GM10266 (cell line): ENCODE results near the gene CADM4.
"Not testable (repeated sequence)": the region's sequence is repeated elsewhere in the genome, so short reads cannot be mapped to it uniquely, and the experiment has no call there.

Experiments
- DNase-seq: peaks from one replicate; pipeline ENCODE4 v3.0.0; 2012; ENCODE audit errors: extremely low spot score
- TF ChIP-seq, protein P1 (sequence below): IDR thresholded peaks from 2 replicates; pipeline ENCODE4 v1.5.1; 2012; ENCODE audit warnings: mild to moderate bottlenecking, low read depth; ENCODE audit not compliant: control insufficient read depth, insufficient read depth; ENCODE audit errors: missing control alignments

CADM4 gene

DNA sequence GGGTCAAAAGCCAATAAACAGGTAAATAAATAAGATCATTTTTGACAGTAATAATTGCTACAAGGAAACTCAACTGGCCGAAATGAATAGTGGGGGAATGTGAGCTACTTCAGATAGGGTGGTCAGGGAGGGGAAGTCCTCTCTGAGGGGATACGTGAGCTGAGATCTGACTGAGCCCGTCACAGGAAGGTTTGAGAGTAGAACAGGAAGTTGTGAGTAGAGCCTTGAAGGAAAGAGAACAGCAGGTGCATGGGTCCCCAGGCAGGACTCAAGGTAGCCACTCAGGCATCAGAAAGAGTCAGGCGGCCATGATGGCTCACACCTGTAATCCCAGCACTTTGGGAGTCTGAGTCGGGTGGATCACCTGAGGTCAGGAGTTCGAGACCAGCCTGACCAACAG lies 50.0 kb downstream of the CADM4 start:
- DNase-seq = no peak
- TF ChIP-seq, protein P1, sequence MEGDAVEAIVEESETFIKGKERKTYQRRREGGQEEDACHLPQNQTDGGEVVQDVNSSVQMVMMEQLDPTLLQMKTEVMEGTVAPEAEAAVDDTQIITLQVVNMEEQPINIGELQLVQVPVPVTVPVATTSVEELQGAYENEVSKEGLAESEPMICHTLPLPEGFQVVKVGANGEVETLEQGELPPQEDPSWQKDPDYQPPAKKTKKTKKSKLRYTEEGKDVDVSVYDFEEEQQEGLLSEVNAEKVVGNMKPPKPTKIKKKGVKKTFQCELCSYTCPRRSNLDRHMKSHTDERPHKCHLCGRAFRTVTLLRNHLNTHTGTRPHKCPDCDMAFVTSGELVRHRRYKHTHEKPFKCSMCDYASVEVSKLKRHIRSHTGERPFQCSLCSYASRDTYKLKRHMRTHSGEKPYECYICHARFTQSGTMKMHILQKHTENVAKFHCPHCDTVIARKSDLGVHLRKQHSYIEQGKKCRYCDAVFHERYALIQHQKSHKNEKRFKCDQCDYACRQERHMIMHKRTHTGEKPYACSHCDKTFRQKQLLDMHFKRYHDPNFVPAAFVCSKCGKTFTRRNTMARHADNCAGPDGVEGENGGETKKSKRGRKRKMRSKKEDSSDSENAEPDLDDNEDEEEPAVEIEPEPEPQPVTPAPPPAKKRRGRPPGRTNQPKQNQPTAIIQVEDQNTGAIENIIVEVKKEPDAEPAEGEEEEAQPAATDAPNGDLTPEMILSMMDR = no peak

DNA sequence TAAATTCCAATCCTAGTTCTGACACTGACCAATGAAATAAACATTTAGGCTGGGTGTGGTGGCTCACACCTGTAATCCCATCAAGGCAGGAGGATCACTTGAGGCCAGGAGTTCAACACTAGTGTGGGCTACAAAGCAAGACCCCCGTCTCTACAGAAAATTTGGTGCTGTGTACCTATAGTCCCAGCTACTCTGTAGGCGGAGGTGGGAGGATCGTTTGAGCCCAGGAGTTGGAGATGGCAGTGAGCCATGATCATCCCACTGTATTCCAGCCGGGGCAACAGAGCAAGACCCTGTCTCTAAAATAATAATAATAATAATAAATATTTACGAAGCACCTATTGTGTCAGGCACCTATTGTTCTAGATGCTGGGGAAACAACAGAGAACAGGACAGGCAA lies 50.4 kb downstream of the CADM4 start:
- DNase-seq = no peak
- TF ChIP-seq, protein P1 = no peak

DNA sequence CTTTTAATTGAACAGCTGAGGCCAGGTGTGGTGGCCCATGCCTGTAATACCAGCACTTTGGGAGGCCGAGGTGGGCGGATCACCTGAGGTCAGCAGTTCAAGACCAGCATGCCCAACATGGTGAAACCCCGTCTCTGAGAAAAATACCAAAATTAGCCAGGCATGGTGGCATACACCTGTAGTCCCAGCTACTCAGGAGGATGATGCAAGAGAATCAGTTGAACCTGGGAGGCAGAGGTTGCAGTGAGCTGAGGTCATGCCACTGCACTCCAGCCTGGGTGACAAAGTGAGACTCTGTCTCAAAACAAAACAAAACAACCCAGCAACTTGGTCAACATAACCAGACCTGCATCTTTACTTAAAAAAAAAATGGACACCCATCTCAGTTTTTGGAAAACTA lies 52.6 kb downstream of the CADM4 start:
- DNase-seq = not testable (repeated sequence)

DNA sequence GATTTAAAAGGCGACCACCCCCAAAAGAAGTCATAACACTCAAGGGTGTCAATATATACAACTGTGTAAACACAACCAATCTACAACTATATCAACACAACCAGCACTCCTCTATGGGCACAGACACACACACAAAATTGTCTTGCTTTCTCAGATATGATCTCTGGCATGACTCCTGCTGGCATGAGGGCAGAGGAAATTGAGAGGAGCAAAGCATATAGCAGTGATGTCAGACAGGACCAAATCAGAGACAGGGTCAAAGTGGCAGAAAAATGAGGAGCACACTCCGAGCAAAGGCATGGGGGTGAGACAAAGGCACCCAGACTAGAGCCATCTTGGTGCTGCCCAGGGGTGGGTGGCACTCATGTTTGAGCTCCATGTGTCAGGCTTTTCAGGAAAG lies 53.3 kb downstream of the CADM4 start:
- TF ChIP-seq, protein P1 = no peak

DNA sequence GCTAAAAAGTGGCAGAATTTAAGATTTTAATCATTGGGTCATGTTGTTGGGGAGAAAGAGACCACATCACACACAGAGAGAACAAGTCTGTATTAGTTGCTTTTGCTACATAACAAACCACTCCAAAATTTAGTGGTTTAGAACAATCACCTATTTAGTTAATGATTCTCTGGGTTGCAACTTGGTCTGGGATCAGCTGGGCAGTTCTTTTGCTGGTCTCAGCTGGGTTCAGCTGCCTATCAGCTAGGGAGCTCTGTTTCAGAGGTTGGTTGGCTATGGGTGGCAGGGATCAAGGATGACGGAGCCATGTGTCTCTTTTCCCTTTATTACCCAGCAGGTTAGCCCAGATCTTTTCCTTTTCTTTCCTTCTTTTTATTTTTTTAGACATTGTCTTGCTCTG lies 55.2 kb downstream of the CADM4 start:
- TF ChIP-seq, protein P1 = no peak
- no peak for DNase-seq

More for the DNA sequence above, 53.3 kb downstream of the CADM4 start:
- no peak for DNase-seq

- no peak for DNase-seq
- TF ChIP-seq, protein P1 = no peak
Measured at GRCh38 chr19:43582495-43582894, 57.2 kb downstream of the CADM4 start.

GRCh38 chr19:43581467-43581866 lies 58.2 kb downstream of the CADM4 start:
- TF ChIP-seq, protein P1 = no peak
- DNase-seq = no peak

DNA sequence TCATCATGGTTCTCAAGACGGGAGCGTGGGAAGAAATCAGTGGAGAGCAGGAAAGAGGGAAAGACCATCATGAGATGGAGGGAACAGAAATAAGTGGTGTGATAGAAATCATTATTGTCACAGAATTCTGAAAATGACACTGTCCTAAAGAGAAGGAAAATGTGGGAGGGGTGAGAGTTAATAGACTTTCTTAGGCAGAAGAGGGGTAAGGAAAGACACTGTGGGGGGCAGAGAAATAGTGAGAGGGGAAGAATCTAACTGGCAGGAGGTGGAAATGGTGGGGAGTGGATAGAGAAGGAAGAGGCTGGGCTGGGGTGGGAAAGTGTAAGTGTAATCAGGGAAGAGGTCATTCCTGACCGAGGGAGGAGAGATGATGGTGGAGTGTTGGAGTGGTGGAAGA lies 60.9 kb downstream of the CADM4 start:
- no peak for DNase-seq
- TF ChIP-seq, protein P1 = no peak
